GM19043 (cell line): Measurements from ENCODE around the gene CWC22.
"Not testable (repeated sequence)": the region's sequence is repeated elsewhere in the genome, so short reads cannot be mapped to it uniquely, and the experiment has no call there.

ENCODE experiments used
- ATAC-seq: cut with Tn5 transposase; IDR thresholded peaks from one replicate; pipeline ENCODE4 v1.9.1; 2021; ENCODE audit warnings: low read depth; ENCODE audit not compliant: unreplicated experiment

Gene CWC22

GRCh38 chr2:179954026-179954425, 53.1 kb downstream of the CWC22 start:
- ATAC-seq, result no peak

GRCh38 chr2:179953359-179953758, 53.7 kb downstream of the CWC22 start:
- no peak for ATAC-seq

DNA sequence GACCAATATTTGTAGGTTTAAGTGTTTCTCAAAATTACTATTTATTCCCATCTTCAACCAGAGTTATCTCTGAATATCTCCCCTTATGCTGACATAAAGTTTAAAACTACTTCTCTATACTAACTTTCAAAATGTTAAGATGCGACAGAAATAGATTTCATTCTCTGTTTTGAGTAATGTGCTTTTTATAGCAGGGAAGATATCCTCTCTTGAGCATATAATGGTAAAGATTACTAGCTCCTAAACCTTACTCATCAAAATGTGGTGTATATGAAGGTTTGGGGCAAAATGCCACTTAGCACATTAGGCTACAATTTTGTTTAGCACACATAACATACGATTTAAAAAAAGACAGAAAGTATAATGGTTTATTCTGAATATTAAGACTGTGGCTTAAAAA, 54.4 kb downstream of the CWC22 start:
- no peak for ATAC-seq

GRCh38 chr2:179951680-179952079, 55.4 kb downstream of the CWC22 start:
- ATAC-seq, result no peak

DNA sequence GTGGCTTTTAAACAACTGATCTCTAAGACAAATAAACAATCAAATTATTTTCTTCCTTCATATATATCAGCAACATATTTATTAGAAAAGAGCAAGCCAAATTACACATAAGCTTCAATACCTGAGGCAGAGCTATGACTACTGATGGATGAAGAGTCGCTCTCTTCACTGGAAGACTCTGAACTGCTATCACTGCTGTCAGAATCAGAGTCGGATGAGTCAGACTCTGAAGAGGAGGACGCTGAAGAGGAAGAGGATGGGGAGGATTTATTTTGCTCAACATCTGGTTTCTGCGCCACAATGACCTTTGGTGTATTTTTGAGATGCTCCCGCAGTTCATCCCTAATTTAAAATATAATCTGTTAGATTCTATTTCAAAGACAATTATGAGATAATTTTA, 56.7 kb downstream of the CWC22 start:
- no peak for ATAC-seq

- no peak for ATAC-seq
Observed at GRCh38 chr2:179949438-179949837, 57.7 kb downstream of the CWC22 start.

DNA sequence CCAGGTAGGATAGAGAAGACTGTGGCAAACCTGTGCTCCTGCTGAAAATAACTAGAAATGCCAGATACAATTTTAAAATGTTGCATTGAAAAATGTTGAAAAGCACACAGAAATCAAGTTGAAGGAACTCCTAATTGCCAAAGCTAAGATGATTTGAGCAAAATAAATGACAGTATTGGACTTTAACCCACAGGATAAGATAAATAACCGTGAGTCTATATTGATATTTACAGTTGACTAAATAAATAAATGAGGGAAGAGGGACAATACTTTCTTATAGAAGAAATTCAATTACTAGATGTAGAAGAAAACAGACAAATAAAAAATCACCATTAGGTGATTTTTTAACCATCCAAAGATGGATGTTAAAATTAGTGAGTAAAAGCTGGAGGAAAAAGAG, 59.0 kb downstream of the CWC22 start:
- ATAC-seq, result no peak

- ATAC-seq, result no peak
Observed at GRCh38 chr2:179946810-179947615, 60.1 kb downstream of the CWC22 start.

GRCh38 chr2:179946346-179946745, 60.8 kb downstream of the CWC22 start:
- ATAC-seq, result no peak

- ATAC-seq, result no peak
Observed at GRCh38 chr2:179939259-179939658, 67.8 kb downstream of the CWC22 start.

DNA sequence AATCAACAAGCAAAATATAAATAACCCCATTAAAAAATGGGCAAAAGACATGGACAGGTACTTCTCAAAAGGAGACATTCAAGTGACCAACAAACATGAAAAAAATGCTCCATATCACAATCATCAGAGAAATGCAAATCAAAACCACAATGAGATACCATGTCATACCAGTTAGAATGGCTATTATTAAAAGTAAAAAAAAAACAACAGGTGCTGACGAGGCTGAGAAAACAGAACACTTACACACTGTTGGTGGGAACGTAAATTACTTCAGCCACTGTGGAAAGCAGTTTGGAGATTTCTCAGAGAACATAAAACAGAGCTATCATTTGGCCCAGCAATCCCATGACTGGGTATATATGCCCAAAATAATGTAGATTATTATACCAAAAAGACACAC, 69.1 kb downstream of the CWC22 start:
- no peak for ATAC-seq

GRCh38 chr2:179936654-179937053, 70.4 kb downstream of the CWC22 start:
- no peak for ATAC-seq

DNA sequence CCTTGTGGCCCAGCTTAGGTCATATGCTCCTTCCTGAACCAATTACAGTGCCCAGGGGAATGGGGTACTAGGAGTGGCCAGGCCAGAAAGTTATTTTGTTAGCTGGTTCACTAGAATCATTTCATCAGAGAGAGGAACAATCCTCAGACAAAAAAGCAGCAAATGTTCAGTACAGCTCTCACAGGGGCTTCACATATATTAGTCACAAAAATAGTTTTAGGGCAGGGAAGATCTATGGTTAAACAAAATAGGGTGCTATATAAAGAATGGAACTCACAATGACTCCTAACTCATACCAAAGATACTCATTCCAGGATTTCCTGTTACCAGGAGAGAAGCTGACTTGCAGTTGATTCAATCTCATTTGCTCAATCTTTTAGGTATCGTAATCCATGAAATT, 71.0 kb downstream of the CWC22 start:
- ATAC-seq, result no peak

GRCh38 chr2:179932786-179933185, 74.3 kb downstream of the CWC22 start:
- ATAC-seq, result no peak

- ATAC-seq, result no peak
Observed at GRCh38 chr2:179931502-179931901, 75.6 kb downstream of the CWC22 start.

GRCh38 chr2:179929997-179930396, 77.1 kb downstream of the CWC22 start:
- not testable (repeated sequence) for ATAC-seq

DNA sequence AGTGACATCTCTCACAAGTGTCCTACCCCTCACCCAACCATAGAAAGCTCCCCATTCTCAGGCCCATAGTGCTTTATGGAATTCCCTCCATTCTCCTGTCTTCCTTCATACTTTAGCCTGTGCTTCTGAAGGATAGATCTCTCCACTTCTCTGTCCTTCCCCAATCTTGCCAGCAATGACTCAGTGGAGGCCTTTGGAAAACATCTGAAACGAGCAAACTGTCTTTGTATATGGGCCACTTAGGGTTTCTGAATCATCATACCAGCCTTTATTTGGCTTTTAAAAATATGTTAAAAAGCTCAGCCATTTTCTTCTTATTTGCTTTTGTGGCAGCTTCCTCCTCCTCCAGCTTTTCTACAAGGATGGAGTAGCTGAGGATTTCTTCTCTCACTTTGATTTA, 80.1 kb downstream of the CWC22 start:
- no peak for ATAC-seq

- no peak for ATAC-seq
Observed at GRCh38 chr2:179925713-179926112, 81.4 kb downstream of the CWC22 start.

DNA sequence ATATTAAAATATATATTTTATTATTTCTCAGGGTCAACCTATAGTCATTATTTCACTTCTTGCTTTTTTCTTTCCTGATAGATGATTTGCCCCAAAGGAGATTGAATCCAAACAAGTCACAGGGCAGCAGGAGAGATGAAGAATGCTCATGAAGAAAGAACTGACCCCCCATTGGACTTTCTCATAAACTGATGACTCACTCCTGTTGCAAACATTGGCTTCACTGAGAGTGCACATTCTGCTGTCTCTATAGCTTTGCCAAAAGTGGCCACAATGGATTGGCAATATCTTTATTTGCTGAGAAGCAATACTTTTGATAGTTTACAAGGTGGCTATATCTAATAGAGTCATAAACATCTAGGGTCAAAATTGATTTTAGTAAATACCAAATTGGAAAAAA, 89.8 kb downstream of the CWC22 start:
- ATAC-seq, result no peak

DNA sequence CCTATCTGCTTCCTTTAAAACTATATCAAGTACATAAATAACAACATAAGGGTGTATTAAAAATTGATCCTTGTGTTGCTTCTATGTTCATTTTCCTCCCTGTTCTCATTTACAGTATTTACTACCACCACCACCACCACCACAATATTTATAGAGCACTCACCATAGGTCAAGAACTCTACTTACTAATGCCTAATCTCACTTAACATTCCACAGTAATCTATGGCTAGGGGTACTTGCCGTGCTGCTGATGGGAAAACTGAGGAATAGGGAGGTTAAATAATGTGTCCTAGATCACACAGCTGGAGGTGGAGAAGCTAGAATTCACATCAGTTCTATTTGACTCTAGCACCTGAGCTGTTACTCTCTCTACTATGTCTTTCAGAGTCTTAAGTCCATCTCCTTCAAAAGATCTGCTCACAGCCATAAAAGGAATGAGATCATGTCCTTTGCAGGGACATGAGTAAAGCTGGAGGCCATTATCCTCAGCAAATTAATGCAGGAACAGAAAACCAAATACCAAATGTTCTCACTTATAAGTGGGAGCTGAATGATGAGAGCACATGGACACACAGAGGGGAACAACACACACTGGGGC, 91.6 kb downstream of the CWC22 start:
- no peak for ATAC-seq

DNA sequence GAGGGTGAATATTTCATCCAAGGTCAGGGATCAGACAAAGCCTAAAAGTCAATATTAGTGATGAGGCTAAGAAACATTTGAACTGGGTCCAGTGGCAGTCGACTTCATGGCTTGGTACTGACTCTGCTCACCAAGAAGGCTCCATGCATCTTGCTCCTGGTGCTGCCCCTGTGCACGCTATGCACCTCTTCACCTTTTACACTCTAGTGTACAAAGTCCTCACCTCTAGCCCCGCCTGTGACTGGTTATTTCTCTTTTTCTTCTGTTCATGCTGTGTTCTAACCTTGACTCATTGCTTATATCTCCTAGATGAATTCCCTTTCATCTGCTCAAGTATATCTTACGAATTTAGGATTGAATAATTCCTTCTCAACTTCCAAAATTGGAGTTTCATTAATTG, 93.3 kb downstream of the CWC22 start:
- ATAC-seq, result no peak

DNA sequence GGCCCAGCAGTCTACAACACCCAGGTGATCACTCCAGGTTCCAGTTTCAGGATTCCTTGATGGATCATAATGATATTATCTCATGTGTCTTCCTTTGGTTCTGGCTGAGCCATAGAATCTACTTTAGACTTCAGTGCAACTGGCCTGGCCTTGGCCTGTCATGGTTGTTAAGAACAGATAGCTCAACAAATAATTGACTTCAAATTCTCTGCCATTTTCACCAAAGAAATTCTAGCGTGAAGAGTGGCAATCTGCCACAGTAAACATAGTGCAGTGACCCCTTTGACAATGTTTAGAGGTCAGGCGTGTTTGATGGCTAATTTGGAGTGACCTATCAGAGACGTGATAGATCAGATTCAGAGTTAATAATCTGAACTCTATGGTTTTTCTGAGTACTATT, 95.5 kb downstream of the CWC22 start:
- ATAC-seq, result no peak
